Activated T-helper 1 cell treated with anti-CD3 and anti-CD28 coated beads, Interleukin-2, amount 50 U/mL, for 16 hours (primary cell): Measurements from ENCODE around the gene SLC30A5.

Experiments used
- DNase-seq, 2 donors: peaks; one replicate each; pipeline ENCODE4 v3.0.0-alpha.2; 2020; ENCODE audit warnings: low read depth in 1 of 2, low spot score in 1 of 2

Gene SLC30A5

DNA sequence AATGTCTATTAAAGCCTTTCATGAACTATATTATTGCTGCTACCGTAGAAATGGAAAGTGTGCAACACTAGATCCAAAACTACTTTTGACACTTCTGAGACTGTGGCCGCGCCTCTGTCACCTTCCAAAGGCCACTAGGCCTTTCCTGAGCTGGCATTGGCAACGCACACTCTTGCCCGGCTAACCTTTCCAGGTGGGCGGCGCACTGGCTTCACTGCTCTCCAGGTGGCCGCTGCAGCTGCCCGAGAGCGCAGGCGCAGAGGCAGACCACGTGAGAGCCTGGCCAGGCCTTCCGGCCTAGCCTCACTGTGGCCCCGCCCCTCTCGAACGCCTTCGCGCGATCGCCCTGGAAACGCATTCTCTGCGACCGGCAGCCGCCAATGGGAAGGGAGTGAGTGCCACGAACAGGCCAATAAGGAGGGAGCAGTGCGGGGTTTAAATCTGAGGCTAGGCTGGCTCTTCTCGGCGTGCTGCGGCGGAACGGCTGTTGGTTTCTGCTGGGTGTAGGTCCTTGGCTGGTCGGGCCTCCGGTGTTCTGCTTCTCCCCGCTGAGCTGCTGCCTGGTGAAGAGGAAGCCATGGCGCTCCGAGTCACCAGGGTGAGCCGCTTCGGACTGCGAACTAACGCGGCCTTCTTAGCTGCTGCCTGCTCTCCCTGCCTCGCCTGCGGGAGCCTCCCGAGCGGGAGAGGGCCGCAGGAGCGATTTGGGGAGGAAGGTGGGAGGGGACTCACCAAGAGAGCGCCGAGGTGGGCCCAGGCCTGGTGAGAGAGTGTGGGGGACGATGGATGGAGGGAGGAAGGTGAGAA is 73.1 kb downstream of the SLC30A5 start, which contains the start of gene CCNB1:
Gene CCNB1, plus strand, starts transcription at position 465 of the 807 bp plus-strand sequence. Its CDS starts 113 bp downstream, at position 578.
- peak; percentile 93 to 96 for DNase-seq

DNA sequence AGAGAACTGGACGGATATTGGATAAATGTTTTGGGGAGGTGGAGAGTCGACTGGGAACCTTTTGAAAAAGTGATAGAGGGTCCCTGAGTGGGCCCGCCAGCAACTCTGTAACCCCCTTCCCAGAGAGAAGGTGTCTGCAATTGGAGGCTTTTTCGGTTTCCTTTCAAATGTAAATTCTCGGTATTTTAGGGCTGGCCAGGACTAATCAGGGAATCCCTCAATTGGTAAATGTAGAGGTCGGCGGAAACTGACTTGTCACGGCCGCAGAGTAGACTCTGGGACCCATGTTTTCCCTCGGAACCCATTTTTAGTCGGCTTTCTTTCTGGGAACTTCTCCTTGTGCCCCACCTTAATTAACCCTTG is 73.7 kb downstream of the SLC30A5 start:
- no peak for DNase-seq

DNA sequence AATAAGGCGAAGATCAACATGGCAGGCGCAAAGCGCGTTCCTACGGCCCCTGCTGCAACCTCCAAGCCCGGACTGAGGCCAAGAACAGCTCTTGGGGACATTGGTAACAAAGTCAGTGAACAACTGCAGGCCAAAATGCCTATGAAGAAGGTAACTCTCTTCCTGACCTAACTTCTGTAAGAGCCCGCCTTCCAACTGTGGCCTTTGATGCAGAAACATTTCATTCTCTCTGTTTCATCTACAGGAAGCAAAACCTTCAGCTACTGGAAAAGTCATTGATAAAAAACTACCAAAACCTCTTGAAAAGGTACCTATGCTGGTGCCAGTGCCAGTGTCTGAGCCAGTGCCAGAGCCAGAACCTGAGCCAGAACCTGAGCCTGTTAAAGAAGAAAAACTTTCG is 74.1 kb downstream of the SLC30A5 start:
- no peak for DNase-seq

DNA sequence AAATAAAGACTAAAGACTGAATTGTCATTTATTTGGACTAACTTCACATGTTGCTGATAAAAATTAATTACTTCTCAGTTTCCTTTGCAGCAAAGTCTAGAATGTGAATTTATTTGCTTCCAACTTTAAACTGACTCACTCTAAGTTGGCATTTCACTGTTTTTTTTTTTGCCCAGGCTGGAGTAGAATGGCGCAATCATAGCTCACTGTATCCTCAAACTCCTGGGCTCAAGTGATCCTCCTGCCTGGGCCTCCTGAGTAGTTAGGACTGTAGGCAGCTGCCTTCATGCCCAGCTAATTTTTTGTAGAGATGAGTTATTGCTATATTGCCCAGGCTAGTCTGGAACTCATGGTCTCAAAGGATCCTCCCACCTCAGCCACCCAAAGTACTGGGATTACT is 76.7 kb downstream of the SLC30A5 start:
- no peak for DNase-seq

DNA sequence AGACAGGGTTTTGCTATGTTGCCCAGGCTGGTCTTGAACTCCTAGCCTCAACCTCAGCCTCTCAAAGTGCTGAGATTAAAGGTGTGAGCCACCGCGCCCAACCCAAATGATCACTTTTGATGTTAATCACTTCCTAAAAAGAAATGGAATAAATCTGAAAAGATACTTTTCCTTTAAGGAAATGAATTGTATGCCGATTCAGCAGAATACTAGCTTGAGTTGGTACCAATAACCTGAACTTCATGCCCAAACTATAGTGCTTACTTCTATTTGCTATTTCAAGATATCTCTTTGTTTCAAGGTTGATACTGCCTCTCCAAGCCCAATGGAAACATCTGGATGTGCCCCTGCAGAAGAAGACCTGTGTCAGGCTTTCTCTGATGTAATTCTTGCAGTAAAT is 77.2 kb downstream of the SLC30A5 start:
- DNase-seq: no peak
